CD8-positive, alpha-beta memory T cell (primary cell): ENCODE data around the gene LEP. TPM values are rescaled to one million over a fixed set of nuclear protein-coding genes. Genes with fewer than 3 reads are reported as not detected.

ENCODE experiments used
- CTCF ChIA-PET: fragments of 350-600 bp; sonication (Branson Sonifier 250); formaldehyde crosslinking; loops from one replicate; lab custom pipeline; 2021; ENCODE audit warnings: antibody characterized with exemption; lab: Charles Lee
- POLR2A ChIA-PET: fragments of 350-600 bp; sonication (Branson Sonifier 250); formaldehyde crosslinking; loops from one replicate; lab custom pipeline; 2021; ENCODE audit warnings: antibody characterized with exemption; lab: Charles Lee
- DNase-seq, 5 donors: peaks; one replicate each; pipeline versions ENCODE4 v3.0.0 to v3.0.0-alpha.2; 2020 to 2022; ENCODE audit warnings: mixed read lengths in 1 of 5
- H3K27ac ChIP-seq: one replicate; pipeline ENCODE4 v1.7.0; 2013; ENCODE audit warnings: low read depth, mild to moderate bottlenecking, low read length, moderate library complexity
- H3K27me3 ChIP-seq: 2 replicates; pipeline ENCODE4 v1.7.0; 2013; ENCODE audit warnings: low read length, mild to moderate bottlenecking; ENCODE audit not compliant: insufficient read depth, poor library complexity, severe bottlenecking
- H3K36me3 ChIP-seq: 2 replicates; pipeline ENCODE4 v1.7.0; 2013; ENCODE audit warnings: mild to moderate bottlenecking, low read length, moderate library complexity; ENCODE audit not compliant: insufficient read depth
- H3K4me1 ChIP-seq: 2 replicates; pipeline ENCODE4 v1.7.0; 2013; ENCODE audit warnings: mild to moderate bottlenecking, low read length, moderate library complexity; ENCODE audit not compliant: insufficient read depth
- H3K4me3 ChIP-seq: 2 replicates; pipeline ENCODE4 v1.7.0; 2013; ENCODE audit warnings: mild to moderate bottlenecking, low read length
- H3K9me3 ChIP-seq: 2 replicates; pipeline ENCODE4 v1.7.0; 2013; ENCODE audit warnings: mild to moderate bottlenecking, low read length
- H3K27ac Mint-ChIP-seq, 8 donors: one replicate each; pipeline ENCODE4 v1.8.0; 2020 to 2021; ENCODE audit warnings: mixed read lengths in 8 of 8, mild to moderate bottlenecking in 6 of 8, inconsistent platforms in 3 of 8, moderate library complexity in 3 of 8
- H3K27me3 Mint-ChIP-seq, 2 donors: one replicate each; pipeline ENCODE4 v1.8.0; 2020 to 2021; ENCODE audit warnings: mixed read lengths in 2 of 2, mild to moderate bottlenecking in 1 of 2, moderate library complexity in 1 of 2
- H3K36me3 Mint-ChIP-seq, 3 donors: one replicate each; pipeline ENCODE4 v1.8.0; 2020 to 2021; ENCODE audit warnings: mixed read lengths in 3 of 3, inconsistent platforms in 1 of 3, mild to moderate bottlenecking in 1 of 3
- H3K4me1 Mint-ChIP-seq, 3 donors: one replicate each; pipeline ENCODE4 v1.8.0; 2020 to 2021; ENCODE audit warnings: mixed read lengths in 3 of 3, inconsistent platforms in 1 of 3, mild to moderate bottlenecking in 1 of 3
- H3K4me3 Mint-ChIP-seq, 7 donors: one replicate each; pipeline ENCODE4 v1.8.0; 2020 to 2021; ENCODE audit warnings: mixed read lengths in 7 of 7, mild to moderate bottlenecking in 6 of 7, moderate library complexity in 4 of 7, inconsistent platforms in 2 of 7
- H3K9me3 Mint-ChIP-seq, 5 donors: one replicate each; pipeline ENCODE4 v1.8.0; 2020 to 2022; ENCODE audit warnings: mixed read lengths in 5 of 5, mild to moderate bottlenecking in 3 of 5, moderate library complexity in 2 of 5, inconsistent platforms in 1 of 5
- polyA plus RNA-seq: library from polyadenylated mRNA; unstranded; fragments of 300-500 nt; fragmentation: Illumina TruSeq; gene quantifications from one replicate; pipeline ENCODE4 v1.2.3, GENCODE V29; 2021
- total RNA-seq, 2 experiments: library from RNA; stranded (reverse); gene quantifications; one replicate each; pipeline ENCODE4 v1.2.3, GENCODE V29; 2021

The LEP gene
- total and polyA plus RNA-seq, 3 experiments from 2014 or later, result not detected

DNA sequence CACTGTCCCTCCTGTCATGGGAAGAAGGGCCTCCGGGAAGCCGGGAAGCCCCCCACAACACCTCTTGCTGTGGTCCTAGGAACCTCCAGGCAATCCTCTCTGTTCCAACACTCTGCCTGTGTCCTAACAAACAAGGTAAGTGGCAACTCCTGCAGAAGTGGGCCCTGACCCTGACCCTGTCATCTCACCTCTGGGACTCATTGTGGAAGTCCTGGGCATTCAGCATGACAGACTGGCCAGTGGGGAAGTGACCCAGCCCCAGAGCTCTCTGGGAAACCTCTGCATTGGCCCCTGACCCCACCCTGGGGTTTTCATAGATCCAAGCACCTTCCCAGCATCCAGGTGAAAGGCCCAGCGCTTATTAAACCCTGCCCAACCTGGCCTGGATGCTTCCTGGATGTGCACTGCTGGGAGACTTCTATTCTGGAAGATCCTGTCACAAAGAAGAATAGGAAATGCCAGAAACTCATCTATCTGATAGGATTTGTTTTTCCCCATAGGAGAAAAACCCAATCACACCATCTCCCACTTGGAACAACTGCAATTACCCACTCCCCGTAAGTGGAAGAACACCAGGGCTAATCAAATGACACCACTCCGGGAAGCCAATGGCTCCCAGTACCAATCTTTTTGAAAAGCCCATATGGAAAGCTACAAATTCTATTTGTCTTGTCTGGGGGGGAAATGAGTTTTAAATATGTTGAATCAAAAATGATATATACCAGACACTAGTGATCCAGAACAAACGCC, 24.3 kb downstream of the LEP start:
- H3K36me3 ChIP-seq, result no peaks in the 10 kb centered on the region
- H3K4me1 ChIP-seq, result no peaks in the 10 kb centered on the region
- H3K4me1 Mint-ChIP-seq, result no peaks in the 10 kb centered on the region
- peaks cover 0 to 4% (median 0%) of the 10 kb centered on the region in 3 donors for H3K36me3 Mint-ChIP-seq
- peaks cover 21 to 42% of the 10 kb centered on the region in 2 donors for H3K27me3 Mint-ChIP-seq
- POLR2A ChIA-PET, result no interaction called here
- H3K27ac ChIP-seq, result no peak overlapping the region
- CTCF ChIA-PET, result no interaction called here
- H3K27me3 ChIP-seq, result peaks cover 7% of the 10 kb centered on the region
- H3K9me3 ChIP-seq, result no peaks in the 10 kb centered on the region
- H3K9me3 Mint-ChIP-seq, result no peaks in the 10 kb centered on the region
- no peak for DNase-seq
- no peak overlapping the region for H3K27ac Mint-ChIP-seq
- no peak overlapping the region for H3K4me3 Mint-ChIP-seq
- no peak overlapping the region for H3K4me3 ChIP-seq

GRCh38 chr7:128265906-128266300, 24.8 kb downstream of the LEP start:
- no peaks in the 10 kb centered on the region for H3K9me3 ChIP-seq
- Mint-ChIP-seq H3K27me3 (peaks cover 22 to 42% of the 10 kb centered on the region in 2 donors), H3K4me1 (peaks cover 0 to under 1% (median 0%) of the 10 kb centered on the region in 3 donors), H3K36me3 (peaks cover 0 to 4% (median 0%) of the 10 kb centered on the region in 3 donors), H3K9me3 (no peaks in the 10 kb centered on the region), H3K4me3 (no peak overlapping the region), H3K27ac (no peak overlapping the region)
- DNase-seq, result no peak
- H3K4me3 ChIP-seq, result no peak overlapping the region
- no peak overlapping the region for H3K27ac ChIP-seq
- POLR2A ChIA-PET, result no interaction called here
- peaks cover 7% of the 10 kb centered on the region for H3K27me3 ChIP-seq
- no peaks in the 10 kb centered on the region for H3K4me1 ChIP-seq
- CTCF ChIA-PET, result no interaction called here
- H3K36me3 ChIP-seq, result no peaks in the 10 kb centered on the region

- ChIA-PET CTCF (no interaction called here), POLR2A (no interaction called here)
- Mint-ChIP-seq H3K4me1 (peaks cover 0 to 6% (median 2%) of the 10 kb centered on the region in 3 donors), H3K9me3 (no peaks in the 10 kb centered on the region), H3K27ac (no peak overlapping the region), H3K27me3 (peaks cover 26 to 46% of the 10 kb centered on the region in 2 donors), H3K4me3 (no peak overlapping the region), H3K36me3 (peaks cover 0 to 4% (median 0%) of the 10 kb centered on the region in 3 donors)
- DNase-seq, result no peak
- Histone ChIP-seq H3K27ac (no peak overlapping the region), H3K36me3 (no peaks in the 10 kb centered on the region), H3K4me1 (no peaks in the 10 kb centered on the region), H3K4me3 (no peak overlapping the region), H3K9me3 (no peaks in the 10 kb centered on the region), H3K27me3 (peaks cover 7% of the 10 kb centered on the region)
Observed at GRCh38 chr7:128266529-128266882, 25.4 kb downstream of the LEP start.

DNA sequence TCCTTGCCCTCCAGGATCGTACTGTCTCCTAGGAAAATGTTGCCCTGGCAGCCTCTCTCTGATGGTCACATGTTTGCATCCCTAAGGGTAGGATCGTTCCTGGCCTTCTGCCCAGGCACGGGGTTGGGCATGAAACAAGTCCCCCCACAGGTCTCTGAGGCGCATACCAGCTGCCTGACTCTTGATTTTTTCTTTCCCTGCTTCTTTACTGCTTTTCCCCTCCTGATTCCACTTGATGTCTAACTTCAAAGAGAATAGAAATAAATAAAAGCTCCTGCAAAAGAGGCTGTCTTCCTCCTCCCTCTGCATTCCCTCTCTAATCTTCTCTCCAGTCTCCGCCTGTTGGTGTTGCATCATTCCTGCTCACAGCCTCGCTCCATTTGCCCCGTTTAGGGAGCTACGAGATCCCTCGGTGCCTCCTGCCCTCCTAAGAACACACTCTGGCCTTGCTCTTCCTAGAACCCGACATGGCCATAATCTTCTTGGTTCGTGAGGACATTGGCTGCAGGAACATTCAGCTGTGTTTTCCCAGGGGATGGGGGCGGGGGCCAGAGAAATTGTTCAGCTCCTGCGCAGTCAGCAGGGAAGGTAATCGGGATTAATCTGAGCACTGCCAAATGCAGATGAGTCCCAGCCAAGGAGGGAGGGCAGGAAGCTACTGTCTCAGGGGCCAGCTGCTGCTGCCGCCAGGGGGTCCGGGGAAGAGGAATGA, 26.0 kb downstream of the LEP start:
- DNase-seq, result no peak
- POLR2A ChIA-PET, result no interaction called here
- peaks cover 7% of the 10 kb centered on the region for H3K27me3 ChIP-seq

GRCh38 chr7:128267595-128267924, 26.5 kb downstream of the LEP start:
- peaks cover 0 to 10% (median 2%) of the 10 kb centered on the region in 3 donors for H3K4me1 Mint-ChIP-seq
- no peaks in the 10 kb centered on the region for H3K4me1 ChIP-seq
- no peaks in the 10 kb centered on the region for H3K9me3 ChIP-seq
- H3K27ac Mint-ChIP-seq, result peak overlapping the region in 1 of 8 donors; percentile 63
- POLR2A ChIA-PET, result no interaction called here
- H3K27me3 Mint-ChIP-seq, result peaks cover 26 to 49% of the 10 kb centered on the region in 2 donors
- peaks cover 7% of the 10 kb centered on the region for H3K27me3 ChIP-seq
- H3K36me3 ChIP-seq, result no peaks in the 10 kb centered on the region
- no peaks in the 10 kb centered on the region for H3K9me3 Mint-ChIP-seq
- H3K4me3 ChIP-seq, result no peak overlapping the region
- H3K27ac ChIP-seq, result no peak overlapping the region
- CTCF ChIA-PET, result interaction anchor here (0.7 kb wide), 1 partner anchor 15 kb away, joined by 3 read pairs; no protein-coding TSS in a partner anchor
- no peak for DNase-seq
- no peak overlapping the region for H3K4me3 Mint-ChIP-seq
- H3K36me3 Mint-ChIP-seq, result peaks cover 0 to 4% (median 0%) of the 10 kb centered on the region in 3 donors

More for the DNA sequence above, 26.0 kb downstream of the LEP start:
- CTCF ChIA-PET, result interaction anchor here (0.7 kb wide), 1 partner anchor 16 kb away, joined by 3 read pairs; no protein-coding TSS in a partner anchor
- Mint-ChIP-seq H3K9me3 (no peaks in the 10 kb centered on the region), H3K36me3 (peaks cover 0 to 4% (median 0%) of the 10 kb centered on the region in 3 donors), H3K27me3 (peaks cover 26 to 46% of the 10 kb centered on the region in 2 donors), H3K4me1 (peaks cover 0 to 6% (median 2%) of the 10 kb centered on the region in 3 donors), H3K27ac (no peak overlapping the region), H3K4me3 (no peak overlapping the region)
- no peaks in the 10 kb centered on the region for H3K4me1 ChIP-seq
- no peak overlapping the region for H3K27ac ChIP-seq
- H3K9me3 ChIP-seq, result no peaks in the 10 kb centered on the region
- H3K4me3 ChIP-seq, result no peak overlapping the region
- no peaks in the 10 kb centered on the region for H3K36me3 ChIP-seq

- no peak overlapping the region for H3K4me3 Mint-ChIP-seq
- CTCF ChIA-PET, result no interaction called here
Observed at GRCh38 chr7:128268233-128268632, 27.2 kb downstream of the LEP start.

DNA sequence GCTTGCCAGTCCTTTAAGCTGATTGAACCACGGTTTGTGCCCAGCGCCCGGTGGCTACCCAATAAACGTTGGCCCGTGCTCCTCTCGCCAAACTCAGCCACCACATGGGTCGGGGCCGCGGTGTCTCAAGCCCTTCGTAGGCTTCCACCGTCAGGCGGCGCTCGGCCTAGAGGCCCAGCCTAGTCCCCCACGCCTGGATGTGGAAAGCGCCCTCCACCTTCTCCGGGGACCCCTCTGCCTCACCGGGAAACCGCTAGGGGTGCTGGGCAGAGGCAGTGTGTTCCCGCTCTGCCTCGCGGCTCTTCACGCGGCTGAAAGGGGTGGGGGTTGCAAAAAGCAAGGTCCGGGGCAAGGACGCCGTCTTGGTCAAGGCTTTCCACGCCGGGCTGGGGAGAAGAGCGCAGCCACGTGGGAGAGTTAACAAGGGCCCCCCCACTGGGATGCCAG, 29.8 kb downstream of the LEP start:
- no peaks in the 10 kb centered on the region for H3K9me3 Mint-ChIP-seq
- H3K4me1 Mint-ChIP-seq, result peaks cover 0 to 12% (median 2%) of the 10 kb centered on the region in 3 donors
- DNase-seq, result no peak
- no peak overlapping the region for H3K4me3 ChIP-seq
- no peaks in the 10 kb centered on the region for H3K4me1 ChIP-seq
- H3K36me3 ChIP-seq, result no peaks in the 10 kb centered on the region
- H3K27ac Mint-ChIP-seq, result no peak overlapping the region
- H3K27ac ChIP-seq, result no peak overlapping the region
- POLR2A ChIA-PET, result no interaction called here
- no peaks in the 10 kb centered on the region for H3K9me3 ChIP-seq
- H3K36me3 Mint-ChIP-seq, result peaks cover 0 to 4% (median 0%) of the 10 kb centered on the region in 3 donors
- peak overlapping the region in 1 of 7 donors; percentile 60 for H3K4me3 Mint-ChIP-seq
- peaks cover 23 to 51% of the 10 kb centered on the region in 2 donors for H3K27me3 Mint-ChIP-seq
- H3K27me3 ChIP-seq, result peaks cover 7% of the 10 kb centered on the region
- CTCF ChIA-PET, result no interaction called here

More at GRCh38 chr7:128268233-128268632, 27.2 kb downstream of the LEP start:
- H3K36me3 ChIP-seq, result no peaks in the 10 kb centered on the region
- Mint-ChIP-seq H3K9me3 (no peaks in the 10 kb centered on the region), H3K27me3 (peaks cover 23 to 54% of the 10 kb centered on the region in 2 donors), H3K36me3 (peaks cover 0 to 4% (median 0%) of the 10 kb centered on the region in 3 donors), H3K4me1 (peaks cover 0 to 12% (median 2%) of the 10 kb centered on the region in 3 donors), H3K27ac (no peak overlapping the region)
- POLR2A ChIA-PET, result no interaction called here
- H3K4me3 ChIP-seq, result no peak overlapping the region
- H3K9me3 ChIP-seq, result no peaks in the 10 kb centered on the region
- no peak overlapping the region for H3K27ac ChIP-seq
- no peaks in the 10 kb centered on the region for H3K4me1 ChIP-seq
- DNase-seq, result no peak
- H3K27me3 ChIP-seq, result peaks cover 7% of the 10 kb centered on the region

DNA sequence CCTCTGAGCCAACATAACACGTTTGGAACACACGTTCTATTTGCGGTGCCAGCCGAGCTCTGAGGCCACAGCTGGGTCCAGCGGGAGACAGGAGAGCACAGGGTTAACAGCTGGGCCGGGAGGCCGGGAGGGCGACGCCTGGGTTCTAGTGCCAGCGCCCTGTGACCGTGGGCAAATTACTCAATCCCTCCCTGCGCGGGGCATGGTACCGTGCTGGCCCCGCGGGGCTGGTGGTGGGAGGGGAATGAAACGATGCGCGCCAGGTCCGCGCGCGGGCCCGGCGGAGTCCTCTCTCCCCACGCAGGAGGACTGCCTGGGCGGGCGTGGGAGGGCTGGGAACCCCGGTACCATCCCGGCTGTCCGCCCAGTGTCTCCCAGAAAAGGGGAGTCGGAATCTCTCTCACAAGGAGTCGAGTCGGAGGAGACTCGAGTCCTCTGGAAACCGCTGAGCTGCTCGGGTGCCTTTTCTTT, 30.4 kb downstream of the LEP start:
- no peak for DNase-seq
- Mint-ChIP-seq H3K9me3 (no peaks in the 10 kb centered on the region), H3K4me3 (peak overlapping the region in 3 of 7 donors; percentile 46 to 62 (median 60)), H3K27ac (peak overlapping the region in 1 of 8 donors; percentile 88), H3K27me3 (peaks cover 23 to 48% of the 10 kb centered on the region in 2 donors), H3K36me3 (peaks cover 0 to 4% (median 0%) of the 10 kb centered on the region in 3 donors), H3K4me1 (peaks cover 0 to 12% (median 2%) of the 10 kb centered on the region in 3 donors)
- Histone ChIP-seq H3K36me3 (no peaks in the 10 kb centered on the region), H3K4me1 (no peaks in the 10 kb centered on the region), H3K27me3 (peaks cover 4% of the 10 kb centered on the region), H3K9me3 (no peaks in the 10 kb centered on the region), H3K4me3 (no peak overlapping the region), H3K27ac (no peak overlapping the region)
- POLR2A ChIA-PET, result no interaction called here
- CTCF ChIA-PET, result no interaction called here
